Neural cell (in vitro differentiated cells): ENCODE data around the gene IL12RB1. TPM values are rescaled to one million over a fixed set of nuclear protein-coding genes. Genes with fewer than 3 reads are reported as not detected.

Source experiments
- H2AFZ ChIP-seq: fragments of 200-600, 300-800 bp; sonication (generic), shearing (Covaris generic); 2 replicates; pipeline ENCODE4 v1.6.0; 2014; ENCODE audit warnings: low read depth, mild to moderate bottlenecking, antibody characterized with exemption, low read length, moderate library complexity
- H3F3A ChIP-seq: fragments of 200-600 bp; shearing (Covaris generic); 2 replicates; pipeline ENCODE4 v1.6.1; 2016; ENCODE audit warnings: mild to moderate bottlenecking, moderate library complexity, mixed read lengths, antibody characterized with exemption, low read length; ENCODE audit not compliant: insufficient read depth, poor library complexity, severe bottlenecking
- H3K27ac ChIP-seq: fragments of 200-600, 300-800 bp; sonication (generic), shearing (Covaris generic); 2 replicates; pipeline ENCODE4 v1.5.1; 2014; ENCODE audit warnings: mild to moderate bottlenecking, low read length, moderate library complexity
- H3K27me3 ChIP-seq: fragments of 300-800, 200-600 bp; sonication (generic), shearing (Covaris generic); 2 replicates; pipeline ENCODE4 v1.6.0; 2014; ENCODE audit warnings: mild to moderate bottlenecking, low read depth, low read length, moderate library complexity; ENCODE audit not compliant: insufficient read depth
- H3K36me3 ChIP-seq: fragments of 300-800, 200-600 bp; sonication (generic), shearing (Covaris generic); 2 replicates; pipeline ENCODE4 v1.5.1; 2014; ENCODE audit warnings: mild to moderate bottlenecking, antibody characterized with exemption, low read length, moderate library complexity; ENCODE audit not compliant: insufficient read depth
- H3K4me2 ChIP-seq: fragments of 300-800, 200-600 bp; sonication (generic), shearing (Covaris generic); 2 replicates; pipeline ENCODE4 v1.6.0; 2014; ENCODE audit warnings: mild to moderate bottlenecking, low read length
- H3K4me3 ChIP-seq: fragments of 300-800, 200-600 bp; sonication (generic), shearing (Covaris generic); 2 replicates; pipeline ENCODE4 v1.5.1; 2014; ENCODE audit warnings: mild to moderate bottlenecking, low read length, moderate library complexity
- H3K79me2 ChIP-seq: fragments of 200-600 bp; shearing (Covaris generic); replicated peaks from 2 replicates; pipeline ENCODE4 v1.6.0; 2014; ENCODE audit warnings: mild to moderate bottlenecking, low read length, moderate library complexity; ENCODE audit not compliant: insufficient read depth
- H3K9ac ChIP-seq: fragments of 300-800, 200-600 bp; sonication (generic), shearing (Covaris generic); 2 replicates; pipeline ENCODE4 v1.6.1; 2016; ENCODE audit warnings: mild to moderate bottlenecking, low read length, mixed read lengths
- H3K9me2 ChIP-seq: fragments of 200-600 bp; shearing (Covaris generic); 2 replicates; pipeline ENCODE4 v1.6.1; 2016; ENCODE audit warnings: mild to moderate bottlenecking, low read length, mixed read lengths; ENCODE audit not compliant: insufficient read depth
- H3K9me3 ChIP-seq: fragments of 200-600, 300-800 bp; sonication (generic), shearing (Covaris generic); 2 replicates; pipeline ENCODE4 v1.6.1; 2016; ENCODE audit warnings: mild to moderate bottlenecking, mixed run types, low read length, moderate library complexity, mixed read lengths
- H4K20me1 ChIP-seq: fragments of 200-600 bp; shearing (Covaris generic); 2 replicates; pipeline ENCODE4 v1.6.1; 2016; ENCODE audit warnings: mild to moderate bottlenecking, mixed run types; ENCODE audit not compliant: insufficient read depth
- CTCF ChIP-seq: fragments of 450-650 bp; IDR thresholded peaks from 2 replicates; pipeline ENCODE4 v1.5.1; 2014; ENCODE audit warnings: antibody characterized with exemption, mild to moderate bottlenecking, moderate library complexity; ENCODE audit not compliant: poor library complexity, severe bottlenecking
- EP300 ChIP-seq: fragments of 450-650 bp; conservative IDR thresholded peaks from 2 replicates; pipeline ENCODE4 v1.6.1; 2014; ENCODE audit warnings: antibody characterized with exemption, mild to moderate bottlenecking, moderate library complexity; ENCODE audit not compliant: poor library complexity, severe bottlenecking
- EZH2 ChIP-seq: fragments of 200-600, 300-800 bp; shearing (Covaris generic), sonication (generic); IDR thresholded peaks from 2 replicates; pipeline ENCODE4 v1.6.1; 2014; ENCODE audit warnings: antibody characterized with exemption, low read length, borderline replicate concordance, mild to moderate bottlenecking; ENCODE audit not compliant: insufficient read depth, poor library complexity, severe bottlenecking
- MXI1 ChIP-seq: fragments of 450-650 bp; conservative IDR thresholded peaks from 2 replicates; pipeline ENCODE4 v1.6.1; 2014; ENCODE audit warnings: antibody characterized with exemption, mild to moderate bottlenecking; ENCODE audit not compliant: poor library complexity, severe bottlenecking
- POLR2AphosphoS5 ChIP-seq: IDR thresholded peaks from 2 replicates; pipeline ENCODE4 v1.6.1; 2012
- RAD21 ChIP-seq: fragments of 450-650 bp; conservative IDR thresholded peaks from 2 replicates; pipeline ENCODE4 v1.6.1; 2014; ENCODE audit warnings: antibody characterized with exemption, mild to moderate bottlenecking, moderate library complexity
- SMC3 ChIP-seq: fragments of 450-650 bp; conservative IDR thresholded peaks from 2 replicates; pipeline ENCODE4 v1.6.1; 2014; ENCODE audit warnings: antibody characterized with exemption, mild to moderate bottlenecking, moderate library complexity; ENCODE audit not compliant: poor library complexity
- TAF1 ChIP-seq: IDR thresholded peaks from 2 replicates; pipeline ENCODE4 v1.6.1; 2012; ENCODE audit warnings: low read depth
- polyA plus RNA-seq: library from polyadenylated mRNA; depleted of rRNA; stranded (reverse); fragments of >200 nt; gene quantifications from 2 replicates; pipeline ENCODE4 v1.2.3, GENCODE V29; 2014
- TF ChIP-seq, protein P1 (sequence below): IDR thresholded peaks from 2 replicates; pipeline ENCODE4 v1.6.1; 2012; ENCODE audit warnings: borderline replicate concordance

IL12RB1 gene
- polyA plus RNA-seq, 1 donor from 2014 or later: not detected

GRCh38 chr19:18118420-18119012, 31.8 kb upstream of the IL12RB1 start:
- Histone ChIP-seq H3K9ac (peak overlapping the region; percentile 85), H3K79me2 (peaks cover 8% of the 10 kb centered on the region), H3K27me3 (no peaks in the 10 kb centered on the region), H4K20me1 (no peaks in the 10 kb centered on the region), H3F3A (no peaks in the 10 kb centered on the region), H2AFZ (peak overlapping the region; percentile 69), H3K36me3 (no peaks in the 10 kb centered on the region), H3K9me3 (no peaks in the 10 kb centered on the region), H3K27ac (peak overlapping the region; percentile 45), H3K4me3 (peak overlapping the region; percentile 95), H3K9me2 (no peaks in the 10 kb centered on the region), H3K4me2 (peak overlapping the region; percentile 35)
- no peak for TF ChIP-seq CTCF
- TF ChIP-seq SMC3: no peak
- no peak for TF ChIP-seq POLR2AphosphoS5
- no peak for TF ChIP-seq RAD21
- TF ChIP-seq TAF1: no peak
- TF ChIP-seq EZH2: no peak
- TF ChIP-seq, protein P1, sequence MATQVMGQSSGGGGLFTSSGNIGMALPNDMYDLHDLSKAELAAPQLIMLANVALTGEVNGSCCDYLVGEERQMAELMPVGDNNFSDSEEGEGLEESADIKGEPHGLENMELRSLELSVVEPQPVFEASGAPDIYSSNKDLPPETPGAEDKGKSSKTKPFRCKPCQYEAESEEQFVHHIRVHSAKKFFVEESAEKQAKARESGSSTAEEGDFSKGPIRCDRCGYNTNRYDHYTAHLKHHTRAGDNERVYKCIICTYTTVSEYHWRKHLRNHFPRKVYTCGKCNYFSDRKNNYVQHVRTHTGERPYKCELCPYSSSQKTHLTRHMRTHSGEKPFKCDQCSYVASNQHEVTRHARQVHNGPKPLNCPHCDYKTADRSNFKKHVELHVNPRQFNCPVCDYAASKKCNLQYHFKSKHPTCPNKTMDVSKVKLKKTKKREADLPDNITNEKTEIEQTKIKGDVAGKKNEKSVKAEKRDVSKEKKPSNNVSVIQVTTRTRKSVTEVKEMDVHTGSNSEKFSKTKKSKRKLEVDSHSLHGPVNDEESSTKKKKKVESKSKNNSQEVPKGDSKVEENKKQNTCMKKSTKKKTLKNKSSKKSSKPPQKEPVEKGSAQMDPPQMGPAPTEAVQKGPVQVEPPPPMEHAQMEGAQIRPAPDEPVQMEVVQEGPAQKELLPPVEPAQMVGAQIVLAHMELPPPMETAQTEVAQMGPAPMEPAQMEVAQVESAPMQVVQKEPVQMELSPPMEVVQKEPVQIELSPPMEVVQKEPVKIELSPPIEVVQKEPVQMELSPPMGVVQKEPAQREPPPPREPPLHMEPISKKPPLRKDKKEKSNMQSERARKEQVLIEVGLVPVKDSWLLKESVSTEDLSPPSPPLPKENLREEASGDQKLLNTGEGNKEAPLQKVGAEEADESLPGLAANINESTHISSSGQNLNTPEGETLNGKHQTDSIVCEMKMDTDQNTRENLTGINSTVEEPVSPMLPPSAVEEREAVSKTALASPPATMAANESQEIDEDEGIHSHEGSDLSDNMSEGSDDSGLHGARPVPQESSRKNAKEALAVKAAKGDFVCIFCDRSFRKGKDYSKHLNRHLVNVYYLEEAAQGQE: no peak
- no peak for TF ChIP-seq MXI1
- TF ChIP-seq EP300: no peak

GRCh38 chr19:18117692-18118378, 31.1 kb upstream of the IL12RB1 start:
- H3K36me3 ChIP-seq: no peaks in the 10 kb centered on the region
- peak overlapping the region; percentile 64 for H3K4me2 ChIP-seq
- TF ChIP-seq TAF1: no peak
- TF ChIP-seq RAD21: no peak
- peak; percentile 65 for TF ChIP-seq POLR2AphosphoS5
- TF ChIP-seq MXI1: peak; percentile 70
- TF ChIP-seq EZH2: no peak
- TF ChIP-seq, protein P1: no peak
- TF ChIP-seq SMC3: no peak
- no peak for TF ChIP-seq EP300
- peak; percentile 23 for TF ChIP-seq CTCF
- H4K20me1 ChIP-seq: no peaks in the 10 kb centered on the region
- H3K27ac ChIP-seq: peak overlapping the region; percentile 45
- no peaks in the 10 kb centered on the region for H3K9me2 ChIP-seq
- H3K9ac ChIP-seq: peak overlapping the region; percentile 85
- no peaks in the 10 kb centered on the region for H3K27me3 ChIP-seq
- peaks cover 8% of the 10 kb centered on the region for H3K79me2 ChIP-seq
- H3F3A ChIP-seq: no peaks in the 10 kb centered on the region
- H2AFZ ChIP-seq: peak overlapping the region; percentile 69
- peak overlapping the region; percentile 95 for H3K4me3 ChIP-seq
- no peaks in the 10 kb centered on the region for H3K9me3 ChIP-seq
